HepG2 (cell line): ENCODE data around the gene MCU.

Experiments used
- BRCA1 ChIP-seq: sonication (generic); formaldehyde crosslinking; IDR thresholded peaks from 2 replicates; pipeline ENCODE4 v1.4.0; 2020; ENCODE audit warnings: missing genetic modification reagents
- DZIP1 ChIP-seq: sonication (generic); formaldehyde crosslinking; IDR thresholded peaks from 2 replicates; pipeline ENCODE4 v1.5.0; 2020; ENCODE audit warnings: mild to moderate bottlenecking, missing genetic modification reagents
- JUN ChIP-seq: sonication (generic); formaldehyde crosslinking; IDR thresholded peaks from 2 replicates; pipeline ENCODE4 v1.4.0; 2020; ENCODE audit warnings: mild to moderate bottlenecking, missing genetic modification reagents
- MYC ChIP-seq: sonication (generic); formaldehyde crosslinking; IDR thresholded peaks from 2 replicates; pipeline ENCODE4 v1.9.0; 2021; ENCODE audit warnings: missing genetic modification reagents, borderline replicate concordance
- ZFP90 ChIP-seq: sonication (generic); formaldehyde crosslinking; IDR thresholded peaks from 2 replicates; pipeline ENCODE4 v1.8.0; 2022; ENCODE audit warnings: missing genetic modification reagents, mild to moderate bottlenecking, inconsistent platforms, borderline replicate concordance
- ZNF605 ChIP-seq: sonication (generic); formaldehyde crosslinking; IDR thresholded peaks from 2 replicates; pipeline ENCODE4 v1.8.0; 2022; ENCODE audit warnings: mild to moderate bottlenecking, missing genetic modification reagents

GRCh38 chr10:72855129-72855528, 163.2 kb downstream of the MCU start:
- TF ChIP-seq JUN: no peak
- no peak for TF ChIP-seq BRCA1 (CRISPR knock-in tag)
- TF ChIP-seq ZFP90 (CRISPR knock-in tag): no peak
- no peak for TF ChIP-seq DZIP1 (CRISPR knock-in tag)
- no peak for TF ChIP-seq MYC (CRISPR knock-in tag)
- TF ChIP-seq ZNF605 (CRISPR knock-in tag): no peak
